ACC112 (cell line): ENCODE measurements around the gene SOX13.

Experiments used
- H2AFZ ChIP-seq: fragments of 200-600 bp; sonication (generic); one replicate; pipeline ENCODE4 v1.6.0; 2017; ENCODE audit warnings: antibody characterized with exemption, low read length; ENCODE audit not compliant: unreplicated experiment
- H3K27ac ChIP-seq: fragments of 200-600 bp; sonication (generic); 2 replicates; pipeline ENCODE4 v1.5.1; 2014; ENCODE audit warnings: low read depth, mild to moderate bottlenecking, antibody characterized with exemption, low read length, moderate library complexity
- H3K27me3 ChIP-seq: fragments of 200-600 bp; sonication (generic); 2 replicates; pipeline ENCODE4 v1.6.1; 2014; ENCODE audit warnings: mild to moderate bottlenecking, antibody characterized with exemption, low read length, moderate library complexity, mixed read lengths; ENCODE audit not compliant: insufficient read depth
- H3K36me3 ChIP-seq: fragments of 200-600 bp; sonication (generic); 2 replicates; pipeline ENCODE4 v1.6.1; 2016; ENCODE audit warnings: mild to moderate bottlenecking, antibody characterized with exemption, low read length, moderate library complexity, mixed read lengths; ENCODE audit not compliant: insufficient read depth
- H3K4me1 ChIP-seq: fragments of 200-600 bp; sonication (generic); one replicate; pipeline ENCODE4 v1.6.1; 2016; ENCODE audit warnings: low read length, mixed read lengths; ENCODE audit not compliant: insufficient read depth, unreplicated experiment, control insufficient read depth
- H3K4me3 ChIP-seq: fragments of 200-600 bp; sonication (generic); 2 replicates; pipeline ENCODE4 v1.5.1; 2014; ENCODE audit warnings: mild to moderate bottlenecking, low read depth, low read length
- H3K79me2 ChIP-seq: fragments of 200-600 bp; sonication (generic); one replicate; pipeline ENCODE4 v1.6.0; 2016; ENCODE audit warnings: low read length; ENCODE audit not compliant: control insufficient read depth, unreplicated experiment, insufficient read depth

Gene SOX13

DNA sequence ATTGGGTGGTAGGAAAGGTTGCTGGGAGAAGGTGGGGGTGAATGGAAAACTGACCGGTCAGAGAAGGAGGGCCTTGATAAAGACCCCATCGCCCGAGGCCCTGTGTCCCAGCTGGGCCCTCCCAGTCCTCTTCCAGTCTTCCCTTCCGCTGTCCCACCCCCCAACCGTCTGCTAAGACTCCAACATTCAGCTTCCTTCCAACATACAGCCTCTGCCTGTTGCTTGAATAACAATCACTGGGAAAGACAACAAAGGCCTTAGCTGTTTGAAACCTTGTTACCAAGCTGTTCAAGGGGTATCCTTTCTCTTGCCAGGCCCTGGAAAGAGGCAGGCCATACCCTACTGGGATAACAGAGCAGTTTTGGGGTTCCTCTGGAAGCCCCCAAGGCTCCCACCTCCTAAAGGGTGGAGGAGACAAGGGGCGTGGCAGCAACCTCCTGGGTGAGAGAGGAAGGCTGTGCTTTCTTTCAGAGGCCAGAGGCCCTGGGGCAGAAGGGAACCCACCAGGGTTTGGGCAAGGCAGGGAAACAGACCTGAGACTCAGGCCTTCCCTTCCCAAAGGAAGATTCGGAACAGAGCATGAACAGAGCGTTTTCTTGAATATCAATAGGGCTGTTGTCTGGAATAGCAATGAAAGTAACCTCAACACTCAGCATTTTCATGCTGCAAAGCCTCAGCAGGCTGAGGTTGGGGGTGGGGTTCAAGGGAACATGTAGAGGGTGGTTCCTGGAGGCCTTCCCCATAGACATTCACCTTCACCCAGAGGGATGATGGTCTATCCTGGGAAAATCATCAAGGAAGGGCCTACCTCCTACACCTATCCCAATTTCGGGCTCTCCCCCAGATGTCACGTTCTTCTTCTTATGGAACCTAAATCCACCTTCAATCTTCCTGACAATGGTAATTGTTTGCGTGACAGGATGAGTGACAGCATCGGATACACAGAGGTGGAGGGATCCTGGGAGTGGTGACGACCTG is 74.8 kb downstream of the SOX13 start:
- Histone ChIP-seq H3K4me3 (no peak overlapping the region), H3K79me2 (no peaks in the 10 kb centered on the region), H3K27ac (no peak overlapping the region), H2AFZ (no peak overlapping the region), H3K4me1 (no peaks in the 10 kb centered on the region), H3K27me3 (no peaks in the 10 kb centered on the region), H3K36me3 (no peaks in the 10 kb centered on the region)

DNA sequence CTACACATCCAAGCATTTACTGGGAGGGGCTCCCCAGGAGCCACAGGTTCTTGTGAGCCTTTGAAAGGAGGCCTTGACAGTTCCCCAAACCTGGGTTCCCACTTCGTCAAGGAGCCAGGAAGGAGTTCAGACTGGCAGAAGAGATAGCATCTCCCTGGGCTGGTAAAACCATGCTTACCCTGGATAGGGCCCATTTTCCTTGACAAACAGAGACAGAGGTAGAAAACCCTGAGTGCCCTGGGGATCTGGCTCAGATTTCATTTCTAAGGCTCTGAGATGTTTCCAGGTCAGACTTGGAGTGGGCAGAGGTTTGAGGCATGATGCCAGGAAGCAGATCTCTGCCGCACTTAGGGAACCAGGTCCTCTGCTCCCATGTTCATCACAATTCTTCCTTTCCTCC is 76.2 kb downstream of the SOX13 start:
- Histone ChIP-seq H3K27me3 (no peaks in the 10 kb centered on the region), H2AFZ (no peak overlapping the region), H3K27ac (no peak overlapping the region), H3K4me1 (no peaks in the 10 kb centered on the region), H3K79me2 (no peaks in the 10 kb centered on the region), H3K36me3 (no peaks in the 10 kb centered on the region), H3K4me3 (no peak overlapping the region)

DNA sequence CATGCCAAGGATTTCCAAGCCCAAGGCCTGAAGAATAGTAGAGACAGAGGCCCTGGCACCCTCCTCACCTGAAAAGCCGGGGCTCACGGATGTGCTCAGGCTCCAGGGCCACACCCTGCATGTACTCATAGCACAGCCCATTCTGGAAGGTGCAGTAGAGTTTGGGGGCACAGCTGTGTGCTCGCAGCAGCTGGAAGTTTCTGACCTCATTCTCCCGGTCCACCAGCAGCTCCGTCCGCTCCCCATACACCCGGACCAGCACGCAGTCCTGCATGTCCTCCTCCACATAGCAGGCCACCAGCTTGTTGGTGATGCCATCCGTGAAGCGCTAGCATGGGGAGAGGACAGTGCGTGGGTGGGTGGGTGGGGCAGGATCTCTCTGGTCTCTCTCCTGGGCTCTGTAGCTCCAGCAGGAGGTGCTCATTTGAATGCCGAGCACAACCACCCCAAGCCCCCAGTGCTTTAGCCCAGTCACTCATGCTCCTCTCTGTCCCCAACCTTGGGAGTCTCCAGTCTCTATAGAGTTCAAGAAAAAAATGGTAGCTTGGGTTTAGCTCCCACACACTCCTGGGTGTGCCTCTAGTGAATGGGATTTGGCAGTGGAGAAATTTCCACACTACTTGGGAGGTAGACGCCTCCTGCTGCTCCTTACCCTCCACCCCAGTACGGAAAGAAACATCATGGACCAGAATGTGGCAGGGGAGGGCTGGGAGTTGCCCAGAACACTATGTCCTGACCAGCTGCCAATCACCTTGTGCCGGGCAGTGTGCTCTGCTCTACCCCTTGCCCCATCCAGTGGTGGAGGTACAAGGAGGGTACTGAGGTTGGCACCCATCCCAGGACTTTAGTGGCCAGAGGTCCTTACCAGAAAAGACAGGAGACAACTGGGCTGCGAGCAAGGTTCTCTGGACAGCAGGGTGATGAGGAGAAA is 77.0 kb downstream of the SOX13 start:
- H3K27me3 ChIP-seq: no peaks in the 10 kb centered on the region
- H2AFZ ChIP-seq: no peak overlapping the region
- no peaks in the 10 kb centered on the region for H3K4me1 ChIP-seq
- H3K79me2 ChIP-seq: no peaks in the 10 kb centered on the region
- H3K36me3 ChIP-seq: no peaks in the 10 kb centered on the region
- no peak overlapping the region for H3K27ac ChIP-seq
- no peak overlapping the region for H3K4me3 ChIP-seq

DNA sequence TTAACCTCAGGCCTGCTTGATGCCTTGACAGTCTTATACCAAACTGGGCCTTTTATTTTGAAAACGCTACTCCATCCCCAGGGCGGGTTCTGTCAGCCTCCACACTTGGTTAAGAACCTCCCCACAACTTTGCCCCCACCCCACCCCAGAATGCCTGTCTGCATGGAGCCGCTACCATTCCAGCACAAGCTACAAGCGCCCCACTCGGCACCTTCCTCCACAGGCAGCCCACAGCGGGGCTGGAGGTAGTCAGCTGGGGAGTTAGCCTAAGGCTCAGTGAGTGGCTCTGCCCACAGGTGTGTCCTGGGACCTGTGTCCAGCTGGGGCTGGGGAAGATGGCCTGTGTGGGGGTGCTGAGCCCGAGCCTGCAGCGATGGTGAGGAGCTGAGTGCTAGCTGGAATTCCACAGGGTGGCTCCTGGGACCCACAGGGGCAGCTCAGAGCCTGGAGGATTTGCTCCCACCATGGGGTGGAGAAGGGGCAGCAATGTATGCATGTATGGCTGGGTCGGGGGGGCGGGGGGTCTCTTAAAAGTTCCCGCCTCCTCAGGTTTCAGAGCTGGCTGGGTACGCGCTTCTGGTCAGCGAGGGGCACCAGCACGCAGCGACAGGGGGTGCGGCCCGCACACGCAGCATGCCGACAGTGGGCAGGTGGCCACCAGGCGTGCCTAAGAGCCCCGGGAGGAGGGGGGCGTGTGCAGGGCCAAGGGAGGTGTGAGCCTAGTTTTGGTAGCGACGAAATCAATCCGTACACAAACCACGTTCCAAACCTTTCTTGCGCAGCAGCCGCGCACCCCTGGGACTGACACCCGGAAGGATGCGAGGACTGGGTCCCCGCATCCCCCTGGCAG is 78.0 kb downstream of the SOX13 start:
- Histone ChIP-seq H3K4me3 (peak overlapping the region; percentile 77), H3K27ac (no peak overlapping the region), H3K36me3 (no peaks in the 10 kb centered on the region), H2AFZ (peak overlapping the region; percentile 72), H3K27me3 (no peaks in the 10 kb centered on the region), H3K79me2 (no peaks in the 10 kb centered on the region), H3K4me1 (no peaks in the 10 kb centered on the region)

DNA sequence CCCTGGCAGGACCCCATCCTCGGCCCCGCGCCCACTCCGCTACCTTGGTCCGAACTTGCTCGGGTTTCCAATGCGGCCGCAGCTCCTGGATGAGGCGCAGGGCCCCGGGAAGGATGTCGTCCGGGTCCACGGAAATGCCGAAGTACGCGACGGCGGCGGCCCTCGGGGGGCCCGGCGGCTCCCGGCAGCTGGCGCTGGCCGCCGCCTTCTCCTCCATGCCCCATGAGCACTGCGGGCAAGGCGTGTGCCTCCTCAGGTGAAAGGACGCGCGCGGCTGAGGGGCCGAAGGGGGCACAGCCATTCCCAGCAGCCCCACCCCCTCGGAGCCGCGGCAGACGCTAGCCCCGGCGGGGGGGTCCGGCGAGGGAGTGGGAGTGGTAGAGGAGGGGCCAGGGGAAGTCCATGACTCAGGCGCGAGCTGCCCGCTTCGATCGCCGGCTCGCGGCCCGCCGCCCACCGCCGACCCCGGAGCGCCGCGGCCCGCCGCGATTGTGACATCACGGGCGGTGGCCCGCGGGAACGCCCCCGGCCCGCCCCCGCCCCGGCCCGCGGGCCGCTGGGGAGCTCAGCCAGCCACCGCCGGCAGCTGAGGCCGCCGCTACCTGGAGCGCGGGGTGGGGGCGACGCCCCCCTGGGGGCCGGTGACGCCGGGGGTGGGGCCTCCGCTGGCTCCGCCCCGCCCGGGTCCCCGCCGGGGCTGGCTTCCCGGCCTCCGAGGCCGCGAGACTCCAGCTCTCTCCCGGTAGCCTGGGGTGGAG is 78.8 kb downstream of the SOX13 start, which contains the start of gene ETNK2:
Gene ETNK2 (minus strand): TSS at position 493 of the 758 bp plus-strand sequence. CDS start 192 bp downstream, at position 301.
- H3K36me3 ChIP-seq: no peaks in the 10 kb centered on the region
- H3K27ac ChIP-seq: no peak within 1 kb of the TSS
- H2AFZ ChIP-seq: peak within 1 kb of the TSS; percentile 81
- H3K4me3 ChIP-seq: peak within 1 kb of the TSS; percentile 77
- H3K27me3 ChIP-seq: no peaks in the 10 kb centered on the region
- no peaks in the 10 kb centered on the region for H3K4me1 ChIP-seq
- H3K79me2 ChIP-seq: no peaks in the 10 kb centered on the region

DNA sequence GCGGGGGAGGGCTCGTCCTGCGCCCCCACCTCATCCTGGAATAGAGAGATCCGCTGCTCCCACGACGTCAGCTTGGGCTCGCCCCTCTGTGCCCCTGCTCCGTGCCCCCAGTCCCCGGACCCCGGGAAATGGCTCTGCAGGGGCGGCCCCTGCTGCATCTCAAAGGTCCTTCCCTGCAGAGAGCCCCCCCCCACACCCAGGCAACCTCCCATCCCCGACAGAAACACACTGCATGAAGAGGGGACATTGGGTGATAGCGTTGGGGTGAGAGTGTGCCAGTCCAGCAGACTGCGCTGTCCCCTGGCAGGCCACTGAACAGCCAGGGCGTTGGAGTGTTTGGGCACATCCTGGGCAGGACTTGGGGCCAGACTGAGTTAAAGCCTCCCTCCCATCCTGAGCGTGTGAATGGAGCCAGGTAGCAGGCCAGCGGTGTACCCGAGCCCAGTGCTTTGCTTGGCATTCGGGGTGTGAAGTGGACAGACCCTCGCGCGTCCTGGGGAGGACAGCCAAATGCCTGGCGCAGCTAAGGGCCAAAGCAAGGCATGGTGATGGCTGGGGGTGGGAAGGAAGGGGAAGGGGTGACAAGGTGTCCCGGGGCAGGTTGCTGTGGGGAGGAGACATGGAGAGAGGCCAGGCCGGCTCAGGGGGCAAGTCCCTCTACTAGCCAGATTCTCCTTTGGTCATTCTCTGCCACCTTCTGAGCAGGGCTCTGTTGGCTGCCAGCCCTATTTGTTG is 79.6 kb downstream of the SOX13 start:
- no peak overlapping the region for H3K27ac ChIP-seq
- peak overlapping the region; percentile 77 for H3K4me3 ChIP-seq
- H2AFZ ChIP-seq: peak overlapping the region; percentile 81
- H3K27me3 ChIP-seq: no peaks in the 10 kb centered on the region
- no peaks in the 10 kb centered on the region for H3K36me3 ChIP-seq
- no peaks in the 10 kb centered on the region for H3K79me2 ChIP-seq
- H3K4me1 ChIP-seq: no peaks in the 10 kb centered on the region

DNA sequence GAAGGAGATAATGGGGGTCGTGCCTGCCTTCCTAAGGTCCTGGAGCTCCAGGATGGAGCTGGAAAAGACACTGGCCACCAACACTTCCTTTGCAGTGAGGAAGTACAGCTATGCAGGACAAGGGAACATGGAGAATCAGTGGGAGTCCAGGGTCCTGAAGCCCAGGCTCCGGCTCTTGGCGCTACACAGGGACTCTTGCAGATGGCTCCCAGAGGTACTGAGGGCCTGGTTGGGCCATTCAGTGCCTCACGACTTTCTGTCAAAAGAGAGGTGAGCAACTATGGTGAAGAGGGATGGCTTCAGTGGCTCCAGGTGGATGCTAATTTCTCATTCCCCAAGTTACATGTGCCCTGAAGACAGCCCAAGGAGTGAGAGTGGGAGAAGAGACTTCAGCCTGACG is 80.8 kb downstream of the SOX13 start:
- Histone ChIP-seq H2AFZ (no peak overlapping the region), H3K27me3 (no peaks in the 10 kb centered on the region), H3K36me3 (no peaks in the 10 kb centered on the region), H3K4me3 (no peak overlapping the region), H3K79me2 (no peaks in the 10 kb centered on the region), H3K27ac (no peak overlapping the region), H3K4me1 (no peaks in the 10 kb centered on the region)

DNA sequence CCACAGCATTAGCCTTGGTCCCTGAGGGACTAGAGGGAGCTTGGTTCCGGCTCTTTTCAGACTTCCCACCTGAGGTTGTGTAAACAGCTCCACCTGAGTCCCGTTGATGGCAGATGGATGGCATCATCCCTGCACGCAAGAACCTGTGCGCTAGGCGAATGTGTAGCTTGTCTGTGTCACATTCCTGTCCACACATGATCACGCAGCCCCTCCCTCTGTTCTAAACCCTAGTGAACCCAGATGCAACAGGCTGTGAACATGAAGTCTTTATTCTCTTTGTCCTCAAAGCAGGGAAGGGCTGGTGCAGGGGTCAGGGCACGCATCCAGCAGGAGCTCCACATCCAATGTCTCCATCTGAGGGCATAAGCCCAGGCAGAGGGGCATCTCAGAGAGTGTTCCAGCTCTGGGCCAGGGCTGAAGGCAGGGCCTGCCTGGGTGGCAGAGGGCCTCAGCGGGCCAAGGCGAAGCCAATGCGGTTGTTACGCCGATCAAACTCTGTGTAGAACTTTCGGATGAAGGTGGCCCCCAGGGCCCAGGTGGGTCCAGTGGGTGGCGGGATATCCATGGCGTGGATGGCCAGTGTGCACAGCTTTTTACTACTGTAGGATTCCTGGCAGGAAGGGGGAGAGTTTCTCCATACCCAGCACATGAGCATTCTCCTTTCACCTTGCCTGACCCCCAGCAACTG is 81.8 kb downstream of the SOX13 start:
- Histone ChIP-seq H3K27ac (no peak overlapping the region), H3K27me3 (no peaks in the 10 kb centered on the region), H3K4me3 (no peak overlapping the region), H3K36me3 (no peaks in the 10 kb centered on the region), H3K79me2 (no peaks in the 10 kb centered on the region), H3K4me1 (no peaks in the 10 kb centered on the region), H2AFZ (no peak overlapping the region)

DNA sequence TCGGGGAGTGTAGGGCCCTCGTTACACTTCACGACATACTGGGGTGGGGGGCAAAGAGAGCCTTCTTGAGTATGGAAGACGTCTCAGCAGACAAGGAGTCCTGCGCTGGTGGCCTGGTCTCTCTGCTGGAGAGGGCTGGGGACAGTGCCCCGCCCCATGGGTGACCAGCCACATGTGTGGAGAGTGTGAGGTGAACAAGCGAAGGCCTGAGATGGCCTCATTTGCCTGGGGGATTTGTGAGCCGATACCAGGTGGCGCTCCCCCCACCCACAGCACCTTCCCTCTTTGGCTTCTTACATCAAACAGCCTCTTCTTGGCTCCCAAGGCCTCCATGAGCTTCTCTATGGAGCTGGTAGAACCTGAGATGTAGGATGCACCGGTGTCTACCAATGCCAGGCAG is 83.0 kb downstream of the SOX13 start:
- Histone ChIP-seq H2AFZ (no peak overlapping the region), H3K36me3 (no peaks in the 10 kb centered on the region), H3K27me3 (no peaks in the 10 kb centered on the region; the same call in 1 of the 2 replicates), H3K4me3 (no peak overlapping the region), H3K79me2 (no peaks in the 10 kb centered on the region), H3K4me1 (no peaks in the 10 kb centered on the region), H3K27ac (no peak overlapping the region)
